ENCODE measurements around the gene SORT1. TPM values are rescaled to one million over a fixed set of nuclear protein-coding genes. Genes with fewer than 3 reads are reported as not detected.
A peak's percentile ranks its signal among the peaks of the same experiment; 100 is the strongest.

The SORT1 gene
- total RNA-seq, 4 donors from 2014 or later = 92.6 to 136 (median 134) TPM

DNA sequence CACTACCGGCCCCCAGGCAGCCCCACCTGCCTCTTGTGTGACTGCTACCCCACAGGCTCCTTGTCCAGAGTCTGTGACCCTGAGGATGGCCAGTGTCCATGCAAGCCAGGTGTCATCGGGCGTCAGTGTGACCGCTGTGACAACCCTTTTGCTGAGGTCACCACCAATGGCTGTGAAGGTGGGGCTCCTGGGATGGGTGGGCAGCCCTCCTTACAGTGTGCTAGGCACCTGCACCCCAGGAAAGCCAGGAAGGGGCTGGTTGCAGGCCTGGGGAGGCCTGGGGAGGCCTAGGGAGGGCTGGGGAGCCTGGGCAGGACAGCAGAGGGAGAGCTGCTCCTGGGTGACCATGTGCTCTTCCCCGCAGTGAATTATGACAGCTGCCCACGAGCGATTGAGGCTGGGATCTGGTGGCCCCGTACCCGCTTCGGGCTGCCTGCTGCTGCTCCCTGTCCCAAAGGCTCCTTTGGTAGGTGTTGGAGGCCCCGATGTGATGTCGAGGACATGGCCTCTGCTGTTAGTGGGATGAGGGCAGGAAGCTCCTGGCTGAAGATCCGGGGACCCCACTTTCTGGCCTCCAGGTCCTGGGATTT, 131.9 kb downstream of the SORT1 start:
- DNase-seq (ENCODE audit: extremely low spot score) = no peak
- 93% methylated on average over 10 of the region's 13 CpGs for WGBS
- H3K36me3 ChIP-seq = peaks cover 0 to 83% (median 39%) of the 10 kb centered on the region in 4 donors
- no peak overlapping the region for H3K4me3 ChIP-seq
- no peaks in the 10 kb centered on the region for H3K9me3 ChIP-seq
- no peaks in the 10 kb centered on the region for H3K27me3 ChIP-seq
- peaks cover 4 to 22% (median 17%) of the 10 kb centered on the region in 4 donors for H3K4me1 ChIP-seq
- intact Hi-C loops (cut with DNase I) = no loop called here
- H3K27ac ChIP-seq (replicated peaks in 1 of 4) = no peak overlapping the region
- TF ChIP-seq EP300 (IDR thresholded peaks at IDR 0.05) = no peak
- TF ChIP-seq POLR2A (IDR thresholded peaks at IDR 0.05; ENCODE audit: low read depth) = no peak
- TF ChIP-seq, protein P1, sequence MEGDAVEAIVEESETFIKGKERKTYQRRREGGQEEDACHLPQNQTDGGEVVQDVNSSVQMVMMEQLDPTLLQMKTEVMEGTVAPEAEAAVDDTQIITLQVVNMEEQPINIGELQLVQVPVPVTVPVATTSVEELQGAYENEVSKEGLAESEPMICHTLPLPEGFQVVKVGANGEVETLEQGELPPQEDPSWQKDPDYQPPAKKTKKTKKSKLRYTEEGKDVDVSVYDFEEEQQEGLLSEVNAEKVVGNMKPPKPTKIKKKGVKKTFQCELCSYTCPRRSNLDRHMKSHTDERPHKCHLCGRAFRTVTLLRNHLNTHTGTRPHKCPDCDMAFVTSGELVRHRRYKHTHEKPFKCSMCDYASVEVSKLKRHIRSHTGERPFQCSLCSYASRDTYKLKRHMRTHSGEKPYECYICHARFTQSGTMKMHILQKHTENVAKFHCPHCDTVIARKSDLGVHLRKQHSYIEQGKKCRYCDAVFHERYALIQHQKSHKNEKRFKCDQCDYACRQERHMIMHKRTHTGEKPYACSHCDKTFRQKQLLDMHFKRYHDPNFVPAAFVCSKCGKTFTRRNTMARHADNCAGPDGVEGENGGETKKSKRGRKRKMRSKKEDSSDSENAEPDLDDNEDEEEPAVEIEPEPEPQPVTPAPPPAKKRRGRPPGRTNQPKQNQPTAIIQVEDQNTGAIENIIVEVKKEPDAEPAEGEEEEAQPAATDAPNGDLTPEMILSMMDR (IDR thresholded peaks at IDR 0.05) = no peak
- no peak for TF ChIP-seq POLR2AphosphoS5 (IDR thresholded peaks at IDR 0.05)

DNA sequence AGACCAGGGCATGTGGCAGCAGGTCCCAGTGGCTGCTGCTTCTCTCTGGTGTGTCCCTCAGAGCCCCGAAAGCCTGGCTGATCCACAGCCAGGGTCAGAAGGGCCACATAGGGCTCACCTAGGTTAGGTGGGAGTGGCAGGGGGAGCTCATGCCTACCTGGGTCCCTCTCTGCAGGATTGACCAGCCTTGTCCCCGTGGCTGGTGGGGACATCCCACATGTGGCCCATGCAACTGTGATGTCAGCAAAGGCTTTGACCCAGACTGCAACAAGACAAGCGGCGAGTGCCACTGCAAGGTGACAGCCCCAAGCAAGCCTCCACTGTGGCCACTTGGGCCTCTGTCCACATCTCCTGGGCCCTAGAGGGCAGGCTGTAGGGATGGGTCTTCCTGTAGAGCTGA, 132.7 kb downstream of the SORT1 start:
- TF ChIP-seq EP300 (IDR thresholded peaks at IDR 0.05) (no peak), POLR2AphosphoS5 (IDR thresholded peaks at IDR 0.05) (no peak), POLR2A (IDR thresholded peaks at IDR 0.05; ENCODE audit: low read depth) (no peak)
- TF ChIP-seq, protein P1 (IDR thresholded peaks at IDR 0.05) = no peak
- no peak for DNase-seq (ENCODE audit: extremely low spot score)
- Histone ChIP-seq H3K9me3 (no peaks in the 10 kb centered on the region), H3K27ac (replicated peaks in 1 of 4) (no peak overlapping the region), H3K36me3 (peaks cover 0 to 80% (median 37%) of the 10 kb centered on the region in 4 donors), H3K4me3 (no peak overlapping the region), H3K27me3 (no peaks in the 10 kb centered on the region), H3K4me1 (peaks cover 4 to 22% (median 17%) of the 10 kb centered on the region in 4 donors)
- intact Hi-C loops (cut with DNase I) = no loop called here
- no CpG with 5 or more reads among the region's 4 CpGs for WGBS

DNA sequence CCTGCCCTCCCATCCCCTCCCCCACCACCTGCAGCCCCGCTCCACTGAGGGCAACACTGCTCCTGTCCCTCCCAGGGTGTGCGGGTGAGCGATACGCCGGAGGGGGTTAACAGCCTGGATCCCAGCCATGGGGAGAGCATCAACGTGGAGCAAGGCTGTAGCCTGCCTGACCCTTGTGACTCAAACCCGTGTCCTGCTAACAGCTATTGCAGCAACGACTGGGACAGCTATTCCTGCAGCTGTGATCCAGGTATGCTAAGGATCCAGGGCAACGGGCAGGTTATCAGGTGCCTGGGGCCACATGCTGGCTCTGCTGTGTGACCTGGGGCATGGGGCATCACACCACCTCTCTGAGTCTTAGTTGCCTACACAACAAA, 133.4 kb downstream of the SORT1 start:
- no peak for DNase-seq (ENCODE audit: extremely low spot score)
- no peak overlapping the region for H3K27ac ChIP-seq (replicated peaks in 1 of 4)
- H3K27me3 ChIP-seq = no peaks in the 10 kb centered on the region
- H3K4me1 ChIP-seq = peaks cover 4 to 22% (median 17%) of the 10 kb centered on the region in 4 donors
- no peak for TF ChIP-seq POLR2AphosphoS5 (IDR thresholded peaks at IDR 0.05)
- no peak for TF ChIP-seq POLR2A (IDR thresholded peaks at IDR 0.05; ENCODE audit: low read depth)
- TF ChIP-seq, protein P1 (IDR thresholded peaks at IDR 0.05) = no peak
- TF ChIP-seq EP300 (IDR thresholded peaks at IDR 0.05) = no peak
- peaks cover 0 to 79% (median 36%) of the 10 kb centered on the region in 4 donors for H3K36me3 ChIP-seq
- no peaks in the 10 kb centered on the region for H3K9me3 ChIP-seq
- WGBS = 68% methylated on average over 4 of the region's 9 CpGs
- intact Hi-C loops (cut with DNase I) = loop anchor here (5.0 kb wide), 1 partner anchor 138 kb away; no protein-coding TSS in a partner anchor
- H3K4me3 ChIP-seq = no peak overlapping the region

DNA sequence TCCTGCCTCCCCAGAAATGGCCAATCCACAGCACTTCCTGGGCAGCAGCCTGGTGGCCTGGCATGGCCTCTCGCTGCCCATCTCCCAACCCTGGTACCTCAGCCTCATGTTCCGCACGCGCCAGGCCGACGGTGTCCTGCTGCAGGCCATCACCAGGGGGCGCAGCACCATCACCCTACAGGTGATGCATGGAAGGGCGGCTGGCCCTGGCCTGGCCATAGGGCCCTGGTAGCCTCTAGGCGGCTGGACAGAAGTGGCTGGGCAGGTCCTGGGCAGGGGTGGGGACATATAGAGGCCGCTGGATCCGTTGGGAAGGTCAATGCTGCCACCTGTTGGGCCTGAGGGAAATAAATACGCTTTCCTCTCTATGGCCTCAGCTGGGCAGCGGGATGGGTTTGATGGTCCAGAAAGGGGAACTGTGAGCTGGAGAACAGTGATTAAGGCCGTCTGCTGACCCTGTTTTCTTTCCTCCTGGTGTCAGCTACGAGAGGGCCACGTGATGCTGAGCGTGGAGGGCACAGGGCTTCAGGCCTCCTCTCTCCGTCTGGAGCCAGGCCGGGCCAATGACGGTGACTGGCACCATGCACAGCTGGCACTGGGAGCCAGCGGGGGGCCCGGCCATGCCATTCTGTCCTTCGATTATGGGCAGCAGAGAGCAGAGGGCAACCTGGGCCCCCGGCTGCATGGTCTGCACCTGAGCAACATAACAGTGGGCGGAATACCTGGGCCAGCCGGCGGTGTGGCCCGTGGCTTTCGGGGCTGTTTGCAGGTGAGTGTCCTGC, 133.9 kb downstream of the SORT1 start:
- no peak for TF ChIP-seq POLR2A (IDR thresholded peaks at IDR 0.05; ENCODE audit: low read depth)
- peak; percentile 40 to 64 for TF ChIP-seq POLR2AphosphoS5 (IDR thresholded peaks at IDR 0.05)
- no peak for TF ChIP-seq EP300 (IDR thresholded peaks at IDR 0.05)
- TF ChIP-seq, protein P1 (IDR thresholded peaks at IDR 0.05) = peak in 2 of 3 experiments; percentile 92 to 95
- H3K4me1 ChIP-seq = peaks cover 4 to 22% (median 17%) of the 10 kb centered on the region in 4 donors
- DNase-seq (ENCODE audit: extremely low spot score) = no peak
- H3K27ac ChIP-seq (replicated peaks in 1 of 4) = peak overlapping the region in 3 of 4 donors; percentile 26 to 53 (median 40)
- whole genome bisulfite sequencing = 52% methylated on average over 6 of the region's 29 CpGs
- H3K27me3 ChIP-seq = no peaks in the 10 kb centered on the region
- peaks cover 0 to 79% (median 38%) of the 10 kb centered on the region in 4 donors for H3K36me3 ChIP-seq
- intact Hi-C loops (cut with DNase I) = loop anchor here (5.0 kb wide), 1 partner anchor 139 kb away; no protein-coding TSS in a partner anchor
- H3K9me3 ChIP-seq = no peaks in the 10 kb centered on the region
- H3K4me3 ChIP-seq = no peak overlapping the region
